Mammary epithelial cell (primary cell): ENCODE measurements around the gene ORM1.

Experiments used
- EZH2 ChIP-seq: IDR thresholded peaks from 2 replicates; pipeline ENCODE4 v1.6.1; 2012; ENCODE audit warnings: low read length, inconsistent platforms, borderline replicate concordance
- TF ChIP-seq, protein P1 (sequence below), 2 donors: IDR thresholded peaks in 1 of 2; conservative IDR thresholded peaks in 1 of 2; 2 replicates each; pipeline ENCODE4 v1.5.1; 2011 to 2012; ENCODE audit warnings: inconsistent platforms in 2 of 2, low read length in 2 of 2, mild to moderate bottlenecking in 2 of 2, control low read depth in 1 of 2, low read depth in 1 of 2; ENCODE audit not compliant: insufficient read depth in 1 of 2; ENCODE audit errors: extremely low read depth in 1 of 2

DNA sequence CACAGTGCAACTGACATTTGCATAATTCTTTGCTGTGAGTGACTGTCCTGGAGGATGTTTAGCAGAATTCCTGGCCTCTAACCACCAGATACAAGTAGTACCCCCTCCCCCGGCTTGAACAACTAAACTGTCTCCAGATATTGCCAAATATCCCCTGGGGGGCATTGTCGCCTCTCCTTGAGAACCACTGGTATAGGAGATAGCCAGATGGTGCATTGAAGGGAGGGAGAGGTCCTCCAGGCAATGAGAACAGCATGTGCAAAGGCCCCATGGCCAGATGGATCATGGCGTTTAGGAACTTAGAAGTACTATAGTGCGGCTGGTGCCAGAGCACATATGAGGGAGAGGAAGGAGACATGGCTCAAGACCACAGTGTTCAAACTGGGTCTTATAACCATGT, 18.9 kb upstream of the ORM1 start:
- TF ChIP-seq, protein P1, sequence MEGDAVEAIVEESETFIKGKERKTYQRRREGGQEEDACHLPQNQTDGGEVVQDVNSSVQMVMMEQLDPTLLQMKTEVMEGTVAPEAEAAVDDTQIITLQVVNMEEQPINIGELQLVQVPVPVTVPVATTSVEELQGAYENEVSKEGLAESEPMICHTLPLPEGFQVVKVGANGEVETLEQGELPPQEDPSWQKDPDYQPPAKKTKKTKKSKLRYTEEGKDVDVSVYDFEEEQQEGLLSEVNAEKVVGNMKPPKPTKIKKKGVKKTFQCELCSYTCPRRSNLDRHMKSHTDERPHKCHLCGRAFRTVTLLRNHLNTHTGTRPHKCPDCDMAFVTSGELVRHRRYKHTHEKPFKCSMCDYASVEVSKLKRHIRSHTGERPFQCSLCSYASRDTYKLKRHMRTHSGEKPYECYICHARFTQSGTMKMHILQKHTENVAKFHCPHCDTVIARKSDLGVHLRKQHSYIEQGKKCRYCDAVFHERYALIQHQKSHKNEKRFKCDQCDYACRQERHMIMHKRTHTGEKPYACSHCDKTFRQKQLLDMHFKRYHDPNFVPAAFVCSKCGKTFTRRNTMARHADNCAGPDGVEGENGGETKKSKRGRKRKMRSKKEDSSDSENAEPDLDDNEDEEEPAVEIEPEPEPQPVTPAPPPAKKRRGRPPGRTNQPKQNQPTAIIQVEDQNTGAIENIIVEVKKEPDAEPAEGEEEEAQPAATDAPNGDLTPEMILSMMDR (conservative IDR thresholded peaks at IDR 0.05 in 1 of 2, IDR thresholded peaks at IDR 0.05 in 1 of 2; ENCODE audit: extremely low read depth in 1 of 2, insufficient read depth in 1 of 2, low read depth in 1 of 2, low read length in 2 of 2), result no peak
- TF ChIP-seq EZH2, result no peak
